Heart right ventricle (tissue), 16 donors: ENCODE measurements around the gene TM9SF2. TPM values are rescaled to one million over a fixed set of nuclear protein-coding genes. Genes with fewer than 3 reads are reported as not detected.

Source experiments
- ATAC-seq, 8 donors: fragments of 200-7000 bp; cut with Tn5 transposase; one replicate each; pipeline ENCODE4 v1.9.1; 2020; ENCODE audit warnings: mild to moderate bottlenecking in 8 of 8, moderate library complexity in 8 of 8, moderate number of reproducible peaks in 1 of 8
- DNase-seq, 2 donors: peaks; one replicate each; pipeline ENCODE4 v3.0.0-alpha.2; 2020
- H3K27ac ChIP-seq, 10 donors: fragments of 200-600 bp; sonication (generic) in 2 of 10; one replicate each; pipeline versions ENCODE4 v1.5.0 to v1.8.0; 2020 to 2022; ENCODE audit warnings: mild to moderate bottlenecking in 3 of 10
- H3K27me3 ChIP-seq, 7 donors: fragments of 200-600 bp; one replicate each; pipeline ENCODE4 v1.8.0; 2021 to 2022; ENCODE audit warnings: mild to moderate bottlenecking in 2 of 7
- H3K36me3 ChIP-seq, 9 donors: fragments of 200-600 bp; sonication (generic) in 1 of 9; one replicate each; pipeline versions ENCODE4 v1.5.0 to v1.8.0; 2020 to 2022; ENCODE audit warnings: mild to moderate bottlenecking in 2 of 9
- H3K4me1 ChIP-seq, 9 donors: fragments of 200-600 bp; sonication (generic) in 1 of 9; one replicate each; pipeline versions ENCODE4 v1.5.0 to v1.8.0; 2020 to 2022; ENCODE audit warnings: mild to moderate bottlenecking in 4 of 9
- H3K4me3 ChIP-seq, 10 donors: fragments of 200-600 bp; sonication (generic) in 2 of 10; one replicate each; pipeline versions ENCODE4 v1.5.0 to v1.8.0; 2020 to 2022; ENCODE audit warnings: mild to moderate bottlenecking in 7 of 10, moderate library complexity in 2 of 10
- H3K9me3 ChIP-seq, 11 donors: fragments of 200-600 bp in 10 of 11; sonication (generic) in 2 of 11; one replicate each; pipeline versions ENCODE4 v1.5.0 to v1.8.0; 2013 to 2022; ENCODE audit warnings: mild to moderate bottlenecking in 2 of 11, control low read depth in 1 of 11, moderate library complexity in 1 of 11
- WGBS, 2 donors: extraction: QIAGEN DNeasy Blood & Tissue Kit; methylation state at CpG; one replicate each; pipeline ENCODE4 v1.1.7; 2013; ENCODE audit warnings: inconsistent platforms in 1 of 2; 5-methylcytosine and 5-hydroxymethylcytosine counted together
- intact Hi-C, 10 donors: fragments of 100-400 bp; cut with DNase I; formaldehyde crosslinking; loops; one replicate each; pipeline versions ENCODE4 v1.11.1 to v1.14.2; 2022
- polyA plus RNA-seq, 2 donors: library from polyadenylated mRNA; stranded (reverse); fragments of 200-250 nt; gene quantifications; one replicate each; pipeline ENCODE4 v1.2.3, GENCODE V29; 2013
- total RNA-seq, 10 donors: library from RNA; stranded (reverse); fragmentation: NEBNext Ultra II Directional in 3 of 10; extraction: Animal tissue kit (Norgen Biotek cat#: 25700) in 3 of 10; gene quantifications; one replicate each; pipeline versions ENCODE4 v1.2.1 to v1.2.4, GENCODE V29; 2021 to 2023
- TF ChIP-seq, protein P1 (sequence below), 9 donors: fragments of 200-600 bp; sonication (generic) in 2 of 9; IDR thresholded peaks; one replicate each; pipeline versions ENCODE4 v1.5.0 to v1.8.0; 2021 to 2022; ENCODE audit warnings: antibody characterized with exemption in 9 of 9, mild to moderate bottlenecking in 5 of 9, moderate library complexity in 1 of 9
- donor health status: Arrhythmogenic right ventricular cardiomyopathy.
- donor health status: ischemic (EF 13 %, LVEDD 7.1; RV severe dilation, severe dysfunction).
- donor health status: healthy with polysubstance abuse.
- donor health status: DM: no; HTN: yes; CAD: no.
- donor health status: DM: no; HTN: no; CAD: no.
- donor health status: ischemic (EF 25% LVEDD 6.9; RV normal size, moderate dysfunction).
- donor health status: ischemic (EF 25% LVEDD 5.7; RV mildly dilated, moderate dysfunction).
- donor health status: healthy.
- donor health status: DM: yes; HTN: yes; CAD: no.
- donor health status: Ischemic cardiomyopathy.
- donor health status: ischemic (EF 35%, LVEDD 5.7; RV mildly dilated, moderate dysfunction).
- donor health status: nonischemic (EF 11% LVEDD 7.7; RV severe dilation, severe dysfunction).
- donor health status: DM: yes; HTN: yes; CAD: no.
- donor health status: PGD.
- donor health status: ischemic (EF 29% LVEDD 5.4; RV normal size, mild dysfunction).
- donor health status: nonischemic (EF 23%, LVEDD 6.1; RV moderate dilation, normal function).

The TM9SF2 gene
- total and polyA plus RNA-seq, 12 donors, result 27.9 to 78.8 (median 61.1) TPM

DNA sequence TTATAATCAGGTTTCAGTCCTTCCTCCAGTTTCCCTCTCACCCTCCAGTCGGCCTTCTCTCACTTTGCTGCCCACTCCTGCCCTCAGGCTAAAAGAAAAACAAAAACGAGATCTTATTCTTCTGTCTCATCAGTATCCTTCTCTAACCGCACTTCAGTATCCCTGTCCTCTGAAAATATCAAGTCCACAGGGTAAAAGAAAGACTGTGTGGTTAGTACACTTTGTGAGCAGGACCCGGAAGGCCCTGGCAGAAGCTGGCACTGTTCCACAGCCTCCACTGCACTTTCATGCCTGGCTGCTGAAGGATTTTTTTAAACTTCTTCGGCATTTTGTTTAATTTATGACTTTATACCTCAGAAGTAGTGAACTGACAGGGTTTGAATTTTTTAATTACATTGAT is 51.8 kb downstream of the TM9SF2 start:
- H3K27ac ChIP-seq, result no peak overlapping the region
- H3K27me3 ChIP-seq, result no peaks in the 10 kb centered on the region
- no peaks in the 10 kb centered on the region for H3K9me3 ChIP-seq
- peaks cover 0 to 100% (median 62%) of the 10 kb centered on the region in 9 donors for H3K36me3 ChIP-seq
- no peak for DNase-seq
- no peak overlapping the region for H3K4me3 ChIP-seq
- intact Hi-C loops, result no loop called here
- TF ChIP-seq, protein P1, sequence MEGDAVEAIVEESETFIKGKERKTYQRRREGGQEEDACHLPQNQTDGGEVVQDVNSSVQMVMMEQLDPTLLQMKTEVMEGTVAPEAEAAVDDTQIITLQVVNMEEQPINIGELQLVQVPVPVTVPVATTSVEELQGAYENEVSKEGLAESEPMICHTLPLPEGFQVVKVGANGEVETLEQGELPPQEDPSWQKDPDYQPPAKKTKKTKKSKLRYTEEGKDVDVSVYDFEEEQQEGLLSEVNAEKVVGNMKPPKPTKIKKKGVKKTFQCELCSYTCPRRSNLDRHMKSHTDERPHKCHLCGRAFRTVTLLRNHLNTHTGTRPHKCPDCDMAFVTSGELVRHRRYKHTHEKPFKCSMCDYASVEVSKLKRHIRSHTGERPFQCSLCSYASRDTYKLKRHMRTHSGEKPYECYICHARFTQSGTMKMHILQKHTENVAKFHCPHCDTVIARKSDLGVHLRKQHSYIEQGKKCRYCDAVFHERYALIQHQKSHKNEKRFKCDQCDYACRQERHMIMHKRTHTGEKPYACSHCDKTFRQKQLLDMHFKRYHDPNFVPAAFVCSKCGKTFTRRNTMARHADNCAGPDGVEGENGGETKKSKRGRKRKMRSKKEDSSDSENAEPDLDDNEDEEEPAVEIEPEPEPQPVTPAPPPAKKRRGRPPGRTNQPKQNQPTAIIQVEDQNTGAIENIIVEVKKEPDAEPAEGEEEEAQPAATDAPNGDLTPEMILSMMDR (IDR thresholded peaks at IDR 0.05), result no peak
- 74 to 78% methylated on average over 5 of the region's 5 CpGs for WGBS, 2 donors
- no peak for ATAC-seq
- peaks cover 0 to 8% (median 0%) of the 10 kb centered on the region in 9 donors for H3K4me1 ChIP-seq

DNA sequence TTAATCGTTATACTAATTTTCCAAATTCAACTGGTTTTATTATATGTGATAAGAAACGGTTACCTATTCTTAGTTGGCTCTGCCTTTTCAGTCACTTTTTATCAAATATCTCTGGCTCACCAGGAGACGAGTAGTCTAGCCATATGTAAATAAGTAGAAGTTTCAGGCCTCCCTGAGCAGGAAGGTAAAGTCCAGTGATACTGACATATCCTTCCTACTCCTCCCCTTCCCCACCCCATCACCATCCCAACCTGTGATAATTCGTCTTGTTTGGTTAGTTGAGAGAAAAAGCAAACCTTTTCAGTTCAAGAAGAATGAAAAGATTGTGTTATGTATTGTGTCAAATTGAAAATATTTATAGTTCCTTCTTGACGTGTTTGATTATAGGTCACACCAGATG is 53.9 kb downstream of the TM9SF2 start:
- TF ChIP-seq, protein P1 (IDR thresholded peaks at IDR 0.05), result no peak
- intact Hi-C loops, result no loop called here
- Histone ChIP-seq H3K9me3 (no peaks in the 10 kb centered on the region), H3K4me3 (no peak overlapping the region), H3K27me3 (no peaks in the 10 kb centered on the region), H3K36me3 (peaks cover 0 to 100% (median 43%) of the 10 kb centered on the region in 9 donors), H3K4me1 (no peaks in the 10 kb centered on the region), H3K27ac (no peak overlapping the region)
- DNase-seq (no peak), ATAC-seq (no peak)
- 82 to 83% methylated on average over 5 of the region's 5 CpGs for WGBS, 2 donors

DNA sequence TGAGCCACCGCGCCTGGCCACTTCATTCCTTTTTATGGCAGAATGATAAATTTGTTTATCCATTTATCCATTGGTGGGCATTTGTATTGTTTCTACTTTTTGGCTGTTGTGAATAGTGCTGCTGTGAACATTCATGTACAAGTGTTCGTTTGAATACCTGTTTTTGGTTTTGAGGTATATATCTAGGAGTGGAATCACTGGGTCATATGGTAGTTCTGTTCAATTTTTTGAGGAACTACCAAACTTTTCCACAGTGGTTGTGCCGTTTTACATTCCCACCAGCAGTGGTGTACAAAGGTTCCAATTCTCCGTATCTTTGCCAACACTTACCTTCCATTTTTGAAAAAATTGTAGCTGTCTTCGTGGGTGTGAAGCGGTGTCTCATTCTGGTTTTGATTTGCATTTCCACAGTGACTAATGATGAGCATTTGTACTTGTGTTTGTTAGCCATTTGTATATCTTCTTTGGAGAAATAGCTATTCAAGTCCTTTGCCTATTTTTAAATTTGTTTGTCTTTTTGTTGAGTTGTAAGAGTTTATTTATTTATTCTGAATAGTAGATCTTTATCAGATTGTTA is 55.7 kb downstream of the TM9SF2 start:
- ATAC-seq (no peak), DNase-seq (no peak)
- Histone ChIP-seq H3K27me3 (no peaks in the 10 kb centered on the region), H3K27ac (no peak overlapping the region), H3K9me3 (no peaks in the 10 kb centered on the region), H3K36me3 (peaks cover 0 to 100% (median 38%) of the 10 kb centered on the region in 9 donors), H3K4me3 (no peak overlapping the region), H3K4me1 (no peaks in the 10 kb centered on the region)
- TF ChIP-seq, protein P1 (IDR thresholded peaks at IDR 0.05), result no peak
- intact Hi-C loops, result no loop called here
- WGBS, 2 donors, result 96 to 97% methylated on average over 7 of the region's 7 CpGs

DNA sequence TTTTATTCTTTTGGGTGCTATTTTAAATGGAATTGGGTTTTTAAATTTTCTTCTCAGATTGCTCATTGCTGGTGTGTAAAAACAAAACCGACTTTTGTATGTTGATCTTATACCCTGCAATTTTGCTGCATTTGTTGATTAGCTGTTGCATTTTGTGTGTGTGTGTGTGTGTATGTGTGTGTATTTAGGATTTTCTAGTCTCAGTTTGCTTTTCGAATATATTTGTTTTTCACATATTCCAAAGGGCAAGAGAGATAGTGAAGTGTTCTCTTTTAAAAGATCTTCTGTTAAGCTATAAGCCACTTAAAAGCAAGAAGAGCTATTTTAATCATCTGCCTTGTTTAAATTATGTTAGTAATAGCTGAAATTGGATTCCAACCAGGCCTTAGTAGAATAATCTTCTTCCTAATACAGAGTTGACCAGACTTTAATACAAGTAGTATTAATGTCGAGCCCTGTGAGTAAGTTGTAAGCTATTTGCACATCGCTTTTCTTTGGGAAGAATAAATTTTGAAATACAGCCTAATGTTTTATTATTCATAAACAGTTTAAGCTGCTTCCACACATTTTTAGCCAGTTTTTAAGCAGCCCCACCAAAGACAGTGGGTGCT is 57.4 kb downstream of the TM9SF2 start:
- H3K27ac ChIP-seq, result no peak overlapping the region
- intact Hi-C loops, result no loop called here
- WGBS, 2 donors, result 96 to 97% methylated on average over 4 of the region's 4 CpGs

More for the DNA sequence above, 57.4 kb downstream of the TM9SF2 start:
- Histone ChIP-seq H3K27me3 (no peaks in the 10 kb centered on the region), H3K4me3 (no peak overlapping the region), H3K9me3 (no peaks in the 10 kb centered on the region), H3K36me3 (peaks cover 0 to 100% (median 26%) of the 10 kb centered on the region in 9 donors), H3K4me1 (no peaks in the 10 kb centered on the region)
- no peak for DNase-seq
- no peak for ATAC-seq
- TF ChIP-seq, protein P1 (IDR thresholded peaks at IDR 0.05), result no peak
